ENCODE data around the gene GAS5.

DNA sequence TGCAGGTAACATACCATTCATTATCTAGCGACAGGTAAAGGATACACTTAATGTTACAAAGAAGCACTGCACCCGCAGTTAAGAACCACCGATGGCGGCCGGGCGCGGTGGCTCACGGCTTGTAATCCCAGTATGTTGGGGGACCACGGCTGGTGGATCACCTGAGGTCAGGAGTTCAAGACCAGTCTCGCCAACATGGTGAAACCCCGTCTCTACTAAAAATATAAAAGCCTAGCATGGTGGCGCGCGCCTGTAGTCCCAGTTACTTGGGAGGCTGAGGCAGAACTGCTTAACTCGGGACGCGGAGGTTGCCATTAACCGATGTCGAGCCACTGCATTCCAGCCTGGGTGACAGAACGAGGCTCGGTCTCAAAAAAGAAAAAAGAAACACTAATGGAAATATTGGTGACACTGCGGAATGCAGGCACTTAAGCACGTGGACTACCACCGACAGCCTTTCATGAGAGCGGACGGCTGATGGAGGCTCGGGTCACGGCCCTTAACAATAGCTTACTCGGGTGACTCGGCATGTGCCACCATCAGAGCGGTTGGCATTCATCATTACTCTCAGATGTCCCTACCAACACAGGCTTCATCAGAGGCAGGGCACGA lies 542 bp downstream of the GAS5 start:
- TF ChIP-seq HDGF (IDR thresholded peaks at IDR 0.05; ENCODE audit: borderline replicate concordance) (no peak), NFRKB (IDR thresholded peaks at IDR 0.05) (no peak), FOXM1 (IDR thresholded peaks at IDR 0.05; ENCODE audit: borderline replicate concordance) (no peak), SP1 (IDR thresholded peaks at IDR 0.05) (no peak), CTBP1 (IDR thresholded peaks at IDR 0.05; ENCODE audit: borderline replicate concordance) (no peak), FOXA1 (IDR thresholded peaks at IDR 0.05) (no peak), FOXK2 (IDR thresholded peaks at IDR 0.05) (no peak), ARNT (IDR thresholded peaks at IDR 0.05) (no peak), BHLHE40 (IDR thresholded peaks at IDR 0.05; ENCODE audit: borderline replicate concordance) (no peak; the same call in 1 of the 2 replicates), ELF4 (IDR thresholded peaks at IDR 0.05) (no peak)
- TF ChIP-seq, protein P1, sequence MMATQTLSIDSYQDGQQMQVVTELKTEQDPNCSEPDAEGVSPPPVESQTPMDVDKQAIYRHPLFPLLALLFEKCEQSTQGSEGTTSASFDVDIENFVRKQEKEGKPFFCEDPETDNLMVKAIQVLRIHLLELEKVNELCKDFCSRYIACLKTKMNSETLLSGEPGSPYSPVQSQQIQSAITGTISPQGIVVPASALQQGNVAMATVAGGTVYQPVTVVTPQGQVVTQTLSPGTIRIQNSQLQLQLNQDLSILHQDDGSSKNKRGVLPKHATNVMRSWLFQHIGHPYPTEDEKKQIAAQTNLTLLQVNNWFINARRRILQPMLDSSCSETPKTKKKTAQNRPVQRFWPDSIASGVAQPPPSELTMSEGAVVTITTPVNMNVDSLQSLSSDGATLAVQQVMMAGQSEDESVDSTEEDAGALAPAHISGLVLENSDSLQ (IDR thresholded peaks at IDR 0.05): no peak

All from HEK293T (cell line).